H9 (cell line): ENCODE results near the gene AFAP1L2. TPM values are rescaled to one million over a fixed set of nuclear protein-coding genes. Genes with fewer than 3 reads are reported as not detected.

Experiments used
- DNase-seq: peaks from one replicate; pipeline ENCODE4 v3.0.0-alpha.2; 2017
- H2AFZ ChIP-seq: one replicate; pipeline ENCODE4 v1.6.1; 2013; ENCODE audit warnings: mild to moderate bottlenecking, low read length, control low read depth, moderate library complexity
- H2AK5ac ChIP-seq: 2 replicates; pipeline ENCODE4 v1.6.1; 2013; ENCODE audit warnings: low read length, control low read depth, mixed read lengths; ENCODE audit not compliant: insufficient read length
- H2BK120ac ChIP-seq: one replicate; pipeline ENCODE4 v1.6.1; 2013; ENCODE audit warnings: low read depth, mild to moderate bottlenecking, low read length, control low read depth, inconsistent platforms; ENCODE audit not compliant: poor library complexity, severe bottlenecking
- H2BK12ac ChIP-seq: 2 replicates; pipeline ENCODE4 v1.6.1; 2013; ENCODE audit warnings: low read length, control low read depth, mixed read lengths, low read depth; ENCODE audit not compliant: insufficient read length
- H2BK15ac ChIP-seq: 2 replicates; pipeline ENCODE4 v1.6.1; 2013; ENCODE audit warnings: low read depth, low read length, control low read depth
- H2BK20ac ChIP-seq: one replicate; pipeline ENCODE4 v1.6.1; 2013; ENCODE audit warnings: low read depth, mild to moderate bottlenecking, low read length, control low read depth, inconsistent platforms; ENCODE audit not compliant: poor library complexity, severe bottlenecking
- H2BK5ac ChIP-seq: 2 replicates; pipeline ENCODE4 v1.6.1; 2013; ENCODE audit warnings: low read length, control low read depth, mixed read lengths; ENCODE audit not compliant: insufficient read length
- H3K14ac ChIP-seq: 2 replicates; pipeline ENCODE4 v1.6.1; 2013; ENCODE audit warnings: low read length, control low read depth; ENCODE audit not compliant: insufficient read depth
- H3K18ac ChIP-seq: 2 replicates; pipeline ENCODE4 v1.6.1; 2013; ENCODE audit warnings: low read depth, mild to moderate bottlenecking, mixed read lengths, low read length, control low read depth; ENCODE audit not compliant: insufficient read length
- H3K23ac ChIP-seq: 2 replicates; pipeline ENCODE4 v1.6.1; 2013; ENCODE audit warnings: low read length, control low read depth, mixed read lengths, low read depth; ENCODE audit not compliant: insufficient read length
- H3K23me2 ChIP-seq: 2 replicates; pipeline ENCODE4 v1.6.1; 2013; ENCODE audit warnings: low read depth, mild to moderate bottlenecking, mixed read lengths, low read length, control low read depth; ENCODE audit not compliant: insufficient read length, poor library complexity, severe bottlenecking
- H3K27ac ChIP-seq: 2 replicates; pipeline ENCODE4 v1.5.1; 2013; ENCODE audit warnings: low read length, control low read depth, mixed read lengths, low read depth; ENCODE audit not compliant: insufficient read length
- H3K27me3 ChIP-seq: 2 replicates; pipeline ENCODE4 v1.6.1; 2013; ENCODE audit warnings: low read length, control low read depth, inconsistent platforms; ENCODE audit not compliant: insufficient read depth
- H3K4ac ChIP-seq: 2 replicates; pipeline ENCODE4 v1.6.1; 2013; ENCODE audit warnings: low read depth, mild to moderate bottlenecking, control low read depth, inconsistent platforms, low read length, moderate library complexity
- H3K4me1 ChIP-seq: 2 replicates; pipeline ENCODE4 v1.6.1; 2013; ENCODE audit warnings: low read length, control low read depth, inconsistent platforms; ENCODE audit not compliant: insufficient read depth
- H3K4me2 ChIP-seq: 2 replicates; pipeline ENCODE4 v1.6.1; 2013; ENCODE audit warnings: low read length, control low read depth, mixed read lengths; ENCODE audit not compliant: insufficient read length, insufficient read depth
- H3K56ac ChIP-seq: 2 replicates; pipeline ENCODE4 v1.6.1; 2013; ENCODE audit warnings: low read depth, mild to moderate bottlenecking, mixed read lengths, low read length, control low read depth; ENCODE audit not compliant: insufficient read length
- H3K79me1 ChIP-seq: 2 replicates; pipeline ENCODE4 v1.6.1; 2013; ENCODE audit warnings: low read depth, mild to moderate bottlenecking, moderate library complexity, low read length, control low read depth, inconsistent platforms; ENCODE audit not compliant: insufficient read depth, poor library complexity, severe bottlenecking
- H3K79me2 ChIP-seq: 2 replicates; pipeline ENCODE4 v1.6.1; 2013; ENCODE audit warnings: low read length, control low read depth, inconsistent platforms; ENCODE audit not compliant: insufficient read depth
- H3K9ac ChIP-seq: 2 replicates; pipeline ENCODE4 v1.6.1; 2013; ENCODE audit warnings: low read length, control low read depth, mixed read lengths; ENCODE audit not compliant: insufficient read length; ENCODE audit errors: extremely low read depth
- H3K9me3 ChIP-seq: one replicate; pipeline ENCODE4 v1.6.1; 2013; ENCODE audit warnings: low read depth, low read length, inconsistent platforms; ENCODE audit not compliant: control insufficient read depth
- H3T11ph ChIP-seq: one replicate; pipeline ENCODE4 v1.6.1; 2013; ENCODE audit warnings: mild to moderate bottlenecking, low read length, control low read depth, inconsistent platforms
- H4K20me1 ChIP-seq: one replicate; pipeline ENCODE4 v1.6.1; 2013; ENCODE audit not compliant: control insufficient read depth, insufficient read length, insufficient read depth
- H4K5ac ChIP-seq: 2 replicates; pipeline ENCODE4 v1.6.1; 2013; ENCODE audit warnings: low read depth, mild to moderate bottlenecking, mixed read lengths, low read length, control low read depth; ENCODE audit not compliant: insufficient read length
- H4K8ac ChIP-seq: replicated peaks from 2 replicates; pipeline ENCODE4 v1.6.1; 2013; ENCODE audit warnings: low read length, control low read depth, mixed read lengths, low read depth; ENCODE audit not compliant: insufficient read length
- H4K91ac ChIP-seq: 2 replicates; pipeline ENCODE4 v1.6.1; 2013; ENCODE audit warnings: low read depth, mild to moderate bottlenecking, moderate library complexity, mixed read lengths, low read length, control low read depth; ENCODE audit not compliant: insufficient read length
- H3K27ac Mint-ChIP-seq, 3 experiments: 2 replicates in 2 of 3; 3 replicates in 1 of 3; pipeline ENCODE4 v1.8.0; 2020 to 2021; ENCODE audit warnings: mixed read lengths in 3 of 3, mild to moderate bottlenecking in 1 of 3, moderate library complexity in 1 of 3
- H3K27me3 Mint-ChIP-seq: 2 replicates; pipeline ENCODE4 v1.8.0; 2021; ENCODE audit warnings: low read depth, mild to moderate bottlenecking, moderate library complexity, mixed read lengths
- H3K36me3 Mint-ChIP-seq, 3 experiments: 2 replicates in 2 of 3; 3 replicates in 1 of 3; pipeline ENCODE4 v1.8.0; 2020 to 2021; ENCODE audit warnings: low read depth in 3 of 3, mixed read lengths in 3 of 3; ENCODE audit not compliant: insufficient read depth in 1 of 3
- H3K4me1 Mint-ChIP-seq, 2 experiments: 2 replicates each; pipeline ENCODE4 v1.8.0; 2020; ENCODE audit warnings: mixed read lengths in 2 of 2
- H3K4me3 Mint-ChIP-seq, 2 experiments: 2 replicates in 1 of 2; 3 replicates in 1 of 2; pipeline ENCODE4 v1.8.0; 2020 to 2021; ENCODE audit warnings: mild to moderate bottlenecking in 2 of 2, mixed read lengths in 2 of 2, moderate library complexity in 1 of 2
- H3K9me3 Mint-ChIP-seq, 2 experiments: 2 replicates in 1 of 2; 3 replicates in 1 of 2; pipeline ENCODE4 v1.8.0; 2020; ENCODE audit warnings: mild to moderate bottlenecking in 2 of 2, mixed read lengths in 2 of 2, moderate library complexity in 1 of 2
- WGBS: extraction: QIAGEN DNeasy Blood & Tissue Kit; methylation state at CpG from one replicate; pipeline ENCODE4 v1.1.7; 2013; ENCODE audit warnings: missing lambda C conversion rate, low lambda C conversion rate, mixed read lengths; ENCODE audit not compliant: insufficient read length; ENCODE audit errors: extremely low coverage; 5-methylcytosine and 5-hydroxymethylcytosine counted together
- total RNA-seq: library from RNA; stranded (reverse); gene quantifications from 2 replicates; pipeline ENCODE4 v1.2.1, GENCODE V29; 2021
- TF ChIP-seq, protein P1 (sequence below): fragments of 200-600 bp; sonication (generic); conservative IDR thresholded peaks from 3 replicates; pipeline ENCODE4 v1.8.0; 2021; ENCODE audit warnings: antibody characterized with exemption, mild to moderate bottlenecking

AFAP1L2 gene
- total RNA-seq, 1 experiment from 2014 or later: 0.77 TPM

DNA sequence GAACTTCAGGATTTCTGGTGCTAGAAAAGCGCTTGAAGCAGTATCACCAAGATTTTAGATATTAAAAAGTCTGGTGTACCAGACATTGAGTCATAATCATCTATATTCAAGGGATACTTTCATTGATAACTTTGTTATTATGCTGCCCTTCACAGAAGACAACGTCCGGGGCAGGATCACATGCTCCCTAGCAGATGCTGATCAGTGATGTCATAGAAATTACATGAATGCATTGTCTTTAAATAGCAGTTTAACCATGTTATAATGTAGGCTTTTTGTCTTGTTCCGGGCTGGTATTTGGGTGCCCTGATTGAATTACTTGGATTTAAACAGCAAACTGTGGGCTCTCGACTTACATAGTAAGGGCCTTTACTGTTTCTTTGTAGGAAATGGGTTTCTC lies 111.2 kb downstream of the AFAP1L2 start:
- H3K23me2 ChIP-seq: no peaks in the 10 kb centered on the region

More for the DNA sequence above, 111.2 kb downstream of the AFAP1L2 start:
- H3K27me3 ChIP-seq: no peaks in the 10 kb centered on the region
- H2AK5ac ChIP-seq: no peak overlapping the region
- no peaks in the 10 kb centered on the region for H3K79me1 ChIP-seq
- no peaks in the 10 kb centered on the region for H3K4me1 Mint-ChIP-seq
- TF ChIP-seq, protein P1, sequence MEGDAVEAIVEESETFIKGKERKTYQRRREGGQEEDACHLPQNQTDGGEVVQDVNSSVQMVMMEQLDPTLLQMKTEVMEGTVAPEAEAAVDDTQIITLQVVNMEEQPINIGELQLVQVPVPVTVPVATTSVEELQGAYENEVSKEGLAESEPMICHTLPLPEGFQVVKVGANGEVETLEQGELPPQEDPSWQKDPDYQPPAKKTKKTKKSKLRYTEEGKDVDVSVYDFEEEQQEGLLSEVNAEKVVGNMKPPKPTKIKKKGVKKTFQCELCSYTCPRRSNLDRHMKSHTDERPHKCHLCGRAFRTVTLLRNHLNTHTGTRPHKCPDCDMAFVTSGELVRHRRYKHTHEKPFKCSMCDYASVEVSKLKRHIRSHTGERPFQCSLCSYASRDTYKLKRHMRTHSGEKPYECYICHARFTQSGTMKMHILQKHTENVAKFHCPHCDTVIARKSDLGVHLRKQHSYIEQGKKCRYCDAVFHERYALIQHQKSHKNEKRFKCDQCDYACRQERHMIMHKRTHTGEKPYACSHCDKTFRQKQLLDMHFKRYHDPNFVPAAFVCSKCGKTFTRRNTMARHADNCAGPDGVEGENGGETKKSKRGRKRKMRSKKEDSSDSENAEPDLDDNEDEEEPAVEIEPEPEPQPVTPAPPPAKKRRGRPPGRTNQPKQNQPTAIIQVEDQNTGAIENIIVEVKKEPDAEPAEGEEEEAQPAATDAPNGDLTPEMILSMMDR: no peak
- no peaks in the 10 kb centered on the region for H3K4me1 ChIP-seq
- no peak overlapping the region for H4K5ac ChIP-seq
- H3K9ac ChIP-seq: no peak overlapping the region
- H3K56ac ChIP-seq: no peak overlapping the region
- H3K27ac ChIP-seq: no peak overlapping the region
- H3K14ac ChIP-seq: no peak overlapping the region
- H3T11ph ChIP-seq: no peak overlapping the region
- no peaks in the 10 kb centered on the region for H4K20me1 ChIP-seq
- H3K9me3 Mint-ChIP-seq: peaks cover 15 to 16% of the 10 kb centered on the region in 2 experiments
- H2AFZ ChIP-seq: no peak overlapping the region
- no peak overlapping the region for H3K4me2 ChIP-seq
- H4K91ac ChIP-seq: no peak overlapping the region
- H3K4ac ChIP-seq: no peak overlapping the region
- H3K23ac ChIP-seq: no peak overlapping the region
- H2BK15ac ChIP-seq: no peak overlapping the region
- no peak overlapping the region for H4K8ac ChIP-seq
- H2BK20ac ChIP-seq: no peak overlapping the region
- H3K36me3 Mint-ChIP-seq: peaks cover 18 to 28% (median 18%) of the 10 kb centered on the region in 3 experiments
- no peak for DNase-seq
- H3K4me3 Mint-ChIP-seq: no peak overlapping the region
- no CpG with 5 or more reads among the region's 5 CpGs for WGBS
- peaks cover 7% of the 10 kb centered on the region for H3K9me3 ChIP-seq
- H2BK120ac ChIP-seq: no peak overlapping the region
- no peak overlapping the region for H2BK12ac ChIP-seq
- no peak overlapping the region for H3K27ac Mint-ChIP-seq
- no peaks in the 10 kb centered on the region for H3K79me2 ChIP-seq
- peaks cover 2% of the 10 kb centered on the region; the same call in 1 of the 2 replicates for H3K27me3 Mint-ChIP-seq
- no peak overlapping the region for H2BK5ac ChIP-seq
- H3K18ac ChIP-seq: no peak overlapping the region
